ENCODE data around the gene CD44. TPM values are rescaled to one million over a fixed set of nuclear protein-coding genes. Genes with fewer than 3 reads are reported as not detected.

CD44 gene
- polyA plus RNA-seq, 2 of the 4 experiments (the other 2 are of a cell fraction), result 309 to 585 TPM

- TF ChIP-seq CEBPB (IDR thresholded peaks at IDR 0.05) (peak in 1 of 2 experiments; percentile 25; a peak in 1 of 4 replicates), HES2 (IDR thresholded peaks at IDR 0.05) (no peak), SREBF2 (IDR thresholded peaks at IDR 0.05) (no peak), POLR2AphosphoS2 (conservative IDR thresholded peaks at IDR 0.05; ENCODE audit: low read length) (no peak), NFE2L2 (conservative IDR thresholded peaks at IDR 0.05; ENCODE audit: low read length) (no peak)
- H3K4me1 ChIP-seq, result peaks cover 34% of the 10 kb centered on the region
- CTCF ChIA-PET, result no interaction called here
- no peak for ATAC-seq
- H3K4me2 ChIP-seq, result no peak overlapping the region
- no peak overlapping the region for H3K27ac ChIP-seq
- peaks cover 3% of the 10 kb centered on the region; the same call in 1 of the 3 replicates for H3K9me3 ChIP-seq
- FAIRE-seq, result no peak
- DNase-seq (ENCODE audit: low read depth in 1 of 2, low spot score in 1 of 2), result no peak
- H3K4me3 ChIP-seq, result no peak overlapping the region
- POLR2A ChIA-PET, result no interaction called here
- 85% methylated on average over 3 of the region's 3 CpGs for WGBS (ENCODE audit: missing lambda C conversion rate)
Observed at GRCh38 chr11:35210876-35211546, 72.0 kb downstream of the CD44 start.

GRCh38 chr11:35211952-35212351 lies 73.0 kb downstream of the CD44 start:
- FAIRE-seq (no peak), ATAC-seq (no peak), DNase-seq (ENCODE audit: low read depth in 1 of 2, low spot score in 1 of 2) (no peak)
- POLR2A ChIA-PET, result no interaction called here
- CTCF ChIA-PET, result interaction anchor here (1.0 kb wide), 1 partner anchor 29 kb away, joined by 3 read pairs; no protein-coding TSS in a partner anchor
- Histone ChIP-seq H3K9me3 (peaks cover 3% of the 10 kb centered on the region; the same call in 1 of the 3 replicates), H3K4me1 (peaks cover 38% of the 10 kb centered on the region), H3K4me2 (no peak overlapping the region), H3K27ac (peak overlapping the region; percentile 35 to 73; a peak in 5 of 6 replicates), H3K4me3 (no peak overlapping the region)
- TF ChIP-seq CHD4 (IDR thresholded peaks at IDR 0.05; ENCODE audit: borderline replicate concordance) (no peak), ZNF302 (CRISPR knock-in tag; IDR thresholded peaks at IDR 0.05) (no peak), POLR2AphosphoS2 (conservative IDR thresholded peaks at IDR 0.05; ENCODE audit: low read length) (no peak), PBX3 (IDR thresholded peaks at IDR 0.05) (no peak), KDM5A (IDR thresholded peaks at IDR 0.05) (no peak), ZC3H11A (IDR thresholded peaks at IDR 0.05) (no peak), ZFP36 (IDR thresholded peaks at IDR 0.05; ENCODE audit: borderline replicate concordance, partially characterized antibody) (no peak), ZSCAN20 (CRISPR knock-in tag; IDR thresholded peaks at IDR 0.05) (no peak), HOXB13 (CRISPR knock-in tag; IDR thresholded peaks at IDR 0.05; ENCODE audit: low read depth) (no peak), HOXA7 (CRISPR knock-in tag; IDR thresholded peaks at IDR 0.05) (no peak), PHF8 (IDR thresholded peaks at IDR 0.05; ENCODE audit: borderline replicate concordance, low read depth) (no peak), SREBF2 (IDR thresholded peaks at IDR 0.05) (no peak), ESRRA (IDR thresholded peaks at IDR 0.05; ENCODE audit: borderline replicate concordance, low read length) (no peak), JUNB (IDR thresholded peaks at IDR 0.05) (no peak)
- TF ChIP-seq, protein P1, sequence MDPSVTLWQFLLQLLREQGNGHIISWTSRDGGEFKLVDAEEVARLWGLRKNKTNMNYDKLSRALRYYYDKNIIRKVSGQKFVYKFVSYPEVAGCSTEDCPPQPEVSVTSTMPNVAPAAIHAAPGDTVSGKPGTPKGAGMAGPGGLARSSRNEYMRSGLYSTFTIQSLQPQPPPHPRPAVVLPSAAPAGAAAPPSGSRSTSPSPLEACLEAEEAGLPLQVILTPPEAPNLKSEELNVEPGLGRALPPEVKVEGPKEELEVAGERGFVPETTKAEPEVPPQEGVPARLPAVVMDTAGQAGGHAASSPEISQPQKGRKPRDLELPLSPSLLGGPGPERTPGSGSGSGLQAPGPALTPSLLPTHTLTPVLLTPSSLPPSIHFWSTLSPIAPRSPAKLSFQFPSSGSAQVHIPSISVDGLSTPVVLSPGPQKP (IDR thresholded peaks at IDR 0.05; ENCODE audit: low read depth, low read length), result no peak
- TF ChIP-seq, protein P2, sequence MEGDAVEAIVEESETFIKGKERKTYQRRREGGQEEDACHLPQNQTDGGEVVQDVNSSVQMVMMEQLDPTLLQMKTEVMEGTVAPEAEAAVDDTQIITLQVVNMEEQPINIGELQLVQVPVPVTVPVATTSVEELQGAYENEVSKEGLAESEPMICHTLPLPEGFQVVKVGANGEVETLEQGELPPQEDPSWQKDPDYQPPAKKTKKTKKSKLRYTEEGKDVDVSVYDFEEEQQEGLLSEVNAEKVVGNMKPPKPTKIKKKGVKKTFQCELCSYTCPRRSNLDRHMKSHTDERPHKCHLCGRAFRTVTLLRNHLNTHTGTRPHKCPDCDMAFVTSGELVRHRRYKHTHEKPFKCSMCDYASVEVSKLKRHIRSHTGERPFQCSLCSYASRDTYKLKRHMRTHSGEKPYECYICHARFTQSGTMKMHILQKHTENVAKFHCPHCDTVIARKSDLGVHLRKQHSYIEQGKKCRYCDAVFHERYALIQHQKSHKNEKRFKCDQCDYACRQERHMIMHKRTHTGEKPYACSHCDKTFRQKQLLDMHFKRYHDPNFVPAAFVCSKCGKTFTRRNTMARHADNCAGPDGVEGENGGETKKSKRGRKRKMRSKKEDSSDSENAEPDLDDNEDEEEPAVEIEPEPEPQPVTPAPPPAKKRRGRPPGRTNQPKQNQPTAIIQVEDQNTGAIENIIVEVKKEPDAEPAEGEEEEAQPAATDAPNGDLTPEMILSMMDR (IDR thresholded peaks at IDR 0.05), result no peak
- TF ChIP-seq, protein P3, sequence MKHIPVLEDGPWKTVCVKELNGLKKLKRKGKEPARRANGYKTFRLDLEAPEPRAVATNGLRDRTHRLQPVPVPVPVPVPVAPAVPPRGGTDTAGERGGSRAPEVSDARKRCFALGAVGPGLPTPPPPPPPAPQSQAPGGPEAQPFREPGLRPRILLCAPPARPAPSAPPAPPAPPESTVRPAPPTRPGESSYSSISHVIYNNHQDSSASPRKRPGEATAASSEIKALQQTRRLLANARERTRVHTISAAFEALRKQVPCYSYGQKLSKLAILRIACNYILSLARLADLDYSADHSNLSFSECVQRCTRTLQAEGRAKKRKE (CRISPR knock-in tag; IDR thresholded peaks at IDR 0.05; ENCODE audit: low read depth), result no peak
- 84% methylated on average over 3 of the region's 3 CpGs for WGBS (ENCODE audit: missing lambda C conversion rate)

Measured in A549 (cell line).